Nephron (organoid): ENCODE measurements around the gene DLG1.

Experiments used
- H3K27ac Mint-ChIP-seq, 3 experiments: 2 replicates each; pipeline ENCODE4 v1.8.0; 2020; ENCODE audit warnings: mixed read lengths in 3 of 3, mild to moderate bottlenecking in 2 of 3, moderate library complexity in 1 of 3
- H3K27me3 Mint-ChIP-seq: 2 replicates; pipeline ENCODE4 v1.8.0; 2021; ENCODE audit warnings: low read depth, mild to moderate bottlenecking, moderate library complexity, mixed read lengths
- H3K36me3 Mint-ChIP-seq: 2 replicates; pipeline ENCODE4 v1.8.0; 2020; ENCODE audit warnings: low read depth, mixed read lengths
- H3K4me1 Mint-ChIP-seq: 2 replicates; pipeline ENCODE4 v1.8.0; 2020; ENCODE audit warnings: mixed read lengths
- H3K4me3 Mint-ChIP-seq, 3 experiments: 2 replicates each; pipeline ENCODE4 v1.8.0; 2020; ENCODE audit warnings: mild to moderate bottlenecking in 3 of 3, mixed read lengths in 3 of 3, moderate library complexity in 2 of 3
- H3K9me3 Mint-ChIP-seq: 2 replicates; pipeline ENCODE4 v1.8.0; 2020; ENCODE audit warnings: mixed read lengths
- CTCF ChIP-seq, 3 experiments: fragments of 200-600 bp; sonication (generic); IDR thresholded peaks; one replicate each; pipeline ENCODE4 v1.5.0; 2021; ENCODE audit warnings: antibody characterized with exemption in 3 of 3; ENCODE audit not compliant: unreplicated experiment in 3 of 3

Gene DLG1

DNA sequence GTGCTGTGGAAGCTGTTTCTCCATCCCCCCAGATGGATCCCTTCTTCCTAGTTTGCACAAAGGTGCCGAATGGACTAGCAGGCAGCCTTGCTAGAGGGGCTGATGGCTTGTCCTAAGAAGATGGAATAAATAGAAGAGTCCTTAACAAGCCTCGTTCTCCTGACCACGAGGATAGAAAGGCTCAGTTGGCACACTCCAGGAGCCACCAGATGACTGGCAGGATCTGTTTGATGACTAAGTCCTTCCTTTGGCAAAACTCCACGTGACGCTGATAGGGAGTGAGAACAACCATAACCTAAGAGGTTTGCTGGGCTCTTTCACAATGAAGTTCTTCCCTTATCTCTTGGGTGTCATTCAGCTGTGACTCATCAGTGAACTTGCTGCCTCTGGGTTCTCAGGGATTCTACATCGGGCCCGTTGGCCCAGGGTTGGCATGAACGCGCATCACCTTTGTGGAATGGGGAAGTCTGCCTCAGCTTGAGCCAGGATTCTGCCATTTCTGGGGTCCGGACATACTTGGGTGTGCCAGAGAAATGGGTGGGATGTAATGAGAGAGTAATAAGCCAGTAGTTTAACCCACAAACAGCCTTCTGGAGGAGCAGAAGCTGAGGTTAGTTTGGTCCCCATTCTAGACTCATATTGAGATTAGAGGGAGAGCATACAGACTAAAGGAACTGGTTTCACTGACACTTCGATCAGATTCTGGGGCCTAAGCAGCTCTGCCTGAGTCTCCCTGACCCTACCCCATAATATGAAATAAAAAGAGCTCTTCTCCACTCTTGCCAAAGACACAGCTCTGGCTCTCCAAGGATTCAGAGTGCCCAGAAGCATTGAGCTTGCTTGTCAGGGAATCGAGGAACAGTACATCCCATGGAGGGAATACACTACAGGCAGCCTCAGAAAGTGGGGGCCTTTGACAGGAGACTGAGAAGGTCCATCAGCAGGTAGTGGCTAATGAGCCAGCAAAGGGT lies 266.8 kb downstream of the DLG1 start:
- H3K27ac Mint-ChIP-seq: no peak overlapping the region
- H3K36me3 Mint-ChIP-seq: no peaks in the 10 kb centered on the region
- H3K4me3 Mint-ChIP-seq: peak overlapping the region in 2 of 3 experiments; percentile 64 to 68
- peaks cover 11% of the 10 kb centered on the region for H3K4me1 Mint-ChIP-seq
- peaks cover 44% of the 10 kb centered on the region for H3K27me3 Mint-ChIP-seq
- TF ChIP-seq CTCF (IDR thresholded peaks at IDR 0.05; ENCODE audit: unreplicated experiment in 3 of 3): no peak
- H3K9me3 Mint-ChIP-seq: peaks cover 3% of the 10 kb centered on the region

DNA sequence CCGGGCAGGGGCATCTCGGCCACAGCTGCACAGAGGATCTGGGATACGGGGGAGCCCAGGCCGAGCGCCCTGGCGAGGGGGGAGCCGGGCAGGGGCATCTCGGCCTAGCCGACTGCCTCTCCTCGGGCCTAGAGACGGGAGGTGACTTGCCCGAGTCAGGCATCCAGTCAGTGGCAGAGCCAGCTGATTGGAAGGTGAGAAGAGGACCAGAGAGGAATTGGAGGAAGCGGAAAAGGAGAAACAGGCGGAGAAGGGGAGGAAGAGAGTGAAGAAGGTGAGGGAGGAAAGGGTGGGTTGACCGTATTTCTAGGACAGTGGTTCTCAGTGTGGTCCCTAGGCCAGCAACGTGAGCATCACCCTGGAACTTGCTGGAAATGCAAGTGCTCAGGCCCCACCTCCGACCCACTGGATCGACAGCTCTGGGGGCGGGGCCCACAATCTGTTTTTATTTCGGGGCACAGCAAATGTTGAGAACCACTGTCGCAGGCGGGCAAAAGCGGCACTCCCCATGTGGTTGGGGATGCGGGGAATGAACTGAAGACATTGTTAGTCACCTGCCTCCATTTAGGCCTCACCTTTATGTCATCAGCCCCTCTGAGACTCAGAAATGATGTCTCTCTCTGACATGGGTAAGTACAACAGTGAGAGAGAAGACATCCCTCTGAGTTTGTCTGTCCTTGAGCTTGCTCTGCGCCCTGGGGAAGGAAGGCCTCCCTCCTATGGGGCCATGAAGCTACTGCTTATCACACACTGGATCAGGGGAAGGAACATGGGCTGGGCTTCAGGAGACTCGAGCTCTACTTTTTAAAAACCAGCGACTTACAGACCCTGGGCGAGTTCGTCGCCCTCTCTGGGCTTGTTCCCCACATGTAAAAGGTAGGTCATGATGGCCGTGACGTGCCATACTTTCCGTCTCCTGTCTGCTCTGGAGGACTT lies 267.8 kb downstream of the DLG1 start:
- TF ChIP-seq CTCF (IDR thresholded peaks at IDR 0.05; ENCODE audit: unreplicated experiment in 3 of 3): no peak
- Mint-ChIP-seq H3K9me3 (peaks cover 3% of the 10 kb centered on the region), H3K36me3 (no peaks in the 10 kb centered on the region), H3K4me3 (peak overlapping the region in 2 of 3 experiments; percentile 64 to 68), H3K27me3 (peaks cover 49% of the 10 kb centered on the region), H3K4me1 (peaks cover 6% of the 10 kb centered on the region), H3K27ac (no peak overlapping the region)

GRCh38 chr3:197029511-197030167 lies 268.8 kb downstream of the DLG1 start, which contains the start of gene MELTF:
Gene MELTF, minus strand, starts transcription at chr3:197029817. Its CDS starts 115 bp downstream, at chr3:197029702.
- H3K27me3 Mint-ChIP-seq: peaks cover 53% of the 10 kb centered on the region

GRCh38 chr3:197028728-197029510 lies 269.5 kb downstream of the DLG1 start:
- Mint-ChIP-seq H3K4me1 (no peaks in the 10 kb centered on the region), H3K36me3 (no peaks in the 10 kb centered on the region), H3K4me3 (peak overlapping the region; percentile 53 to 55 (median 55)), H3K27ac (no peak overlapping the region), H3K27me3 (peaks cover 53% of the 10 kb centered on the region), H3K9me3 (no peaks in the 10 kb centered on the region)
- no peak for TF ChIP-seq CTCF (IDR thresholded peaks at IDR 0.05; ENCODE audit: unreplicated experiment in 3 of 3)

More at GRCh38 chr3:197029511-197030167, 268.8 kb downstream of the DLG1 start, which contains the start of gene MELTF:
- Mint-ChIP-seq H3K4me3 (peak within 1 kb of the TSS; percentile 53 to 55 (median 55)), H3K4me1 (no peaks in the 10 kb centered on the region), H3K36me3 (no peaks in the 10 kb centered on the region), H3K27ac (no peak within 1 kb of the TSS), H3K9me3 (no peaks in the 10 kb centered on the region)
- TF ChIP-seq CTCF (IDR thresholded peaks at IDR 0.05; ENCODE audit: unreplicated experiment in 3 of 3): peak; percentile 68 to 89 (median 71)
